Tibial nerve (tissue), 4 donors: Measurements from ENCODE around the gene SAMD14. TPM values are rescaled to one million over a fixed set of nuclear protein-coding genes. Genes with fewer than 3 reads are reported as not detected.

Source experiments
- DNase-seq, 2 donors: peaks; one replicate each; pipeline ENCODE4 v3.0.0-alpha.2; 2019; ENCODE audit warnings: low spot score in 2 of 2
- H3K27ac ChIP-seq, 4 donors: fragments of 200-600 bp; sonication (generic) in 3 of 4; one replicate each; pipeline ENCODE4 v1.5.1; 2017 to 2019; ENCODE audit warnings: mild to moderate bottlenecking in 1 of 4
- H3K27me3 ChIP-seq, 2 donors: fragments of 200-600 bp; sonication (generic) in 1 of 2; one replicate each; pipeline versions ENCODE4 v1.5.1 to v1.6.0; 2017 to 2019
- H3K36me3 ChIP-seq, 3 donors: fragments of 200-600 bp; sonication (generic); one replicate each; pipeline ENCODE4 v1.5.1; 2018 to 2019
- H3K4me1 ChIP-seq, 4 donors: fragments of 200-600 bp; sonication (generic) in 3 of 4; one replicate each; pipeline ENCODE4 v1.5.1; 2017 to 2019
- H3K4me3 ChIP-seq, 4 donors: fragments of 200-600 bp; sonication (generic) in 3 of 4; one replicate each; pipeline ENCODE4 v1.5.1; 2017 to 2019; ENCODE audit warnings: mild to moderate bottlenecking in 1 of 4, moderate library complexity in 1 of 4
- H3K9me3 ChIP-seq, 4 donors: fragments of 200-600 bp; sonication (generic) in 3 of 4; one replicate each; pipeline ENCODE4 v1.5.1; 2017 to 2019
- EP300 ChIP-seq, 2 donors: sonication (generic); formaldehyde crosslinking; IDR thresholded peaks; one replicate each; pipeline ENCODE4 v1.6.1; 2017; ENCODE audit warnings: antibody characterized with exemption in 2 of 2, mild to moderate bottlenecking in 1 of 2
- POLR2A ChIP-seq, 2 donors: fragments of 450-650 bp; IDR thresholded peaks; one replicate each; pipeline ENCODE4 v1.6.1; 2017; ENCODE audit warnings: antibody characterized with exemption in 2 of 2, mild to moderate bottlenecking in 2 of 2, moderate library complexity in 2 of 2
- WGBS, 2 donors: methylation state at CpG; one replicate each; pipeline ENCODE4 v1.1.5; 2018; 5-methylcytosine and 5-hydroxymethylcytosine counted together
- total RNA-seq, 4 donors: library from RNA; depleted of rRNA; stranded (reverse); fragments of >200 nt; gene quantifications; one replicate each; pipeline ENCODE4 v1.1.0, GENCODE V29; 2016
- TF ChIP-seq, protein P1 (sequence below), 5 experiments: fragments of 200-600 bp in 3 of 5; fragments of 450-650 bp in 2 of 5; sonication (generic) in 3 of 5; IDR thresholded peaks; one replicate each; pipeline ENCODE4 v1.5.1; 2016 to 2019; ENCODE audit warnings: antibody characterized with exemption in 5 of 5, mild to moderate bottlenecking in 3 of 5, moderate library complexity in 2 of 5

The SAMD14 gene
- total RNA-seq, 4 donors from 2014 or later, result 0.63 to 1.5 (median 1.1) TPM

DNA sequence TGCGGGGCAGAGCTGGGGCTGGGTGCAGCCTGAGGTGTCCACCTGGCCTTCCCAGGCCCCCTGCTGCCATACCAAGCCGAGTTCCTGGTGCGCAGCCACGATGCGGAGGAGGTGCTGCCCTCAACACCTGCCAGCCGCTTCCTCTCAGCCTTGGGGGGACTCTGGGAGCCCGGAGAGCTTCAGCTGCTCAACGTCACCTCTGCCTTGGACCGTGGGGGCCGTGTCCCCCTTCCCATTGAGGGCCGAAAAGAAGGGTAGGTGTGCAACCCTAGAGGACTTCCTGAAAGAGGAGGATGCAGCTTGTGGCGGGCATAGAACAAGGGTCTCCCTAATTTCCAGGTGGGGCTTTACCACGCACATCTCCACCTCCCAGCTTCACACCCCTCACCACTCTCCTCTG, 38.4 kb upstream of the SAMD14 start:
- H3K4me3 ChIP-seq, result no peak overlapping the region
- peaks cover 0 to 26% (median under 1%) of the 10 kb centered on the region in 4 donors for H3K4me1 ChIP-seq
- 79 to 83% methylated on average over 13 of the region's 13 CpGs for WGBS, 2 donors
- TF ChIP-seq, protein P1, sequence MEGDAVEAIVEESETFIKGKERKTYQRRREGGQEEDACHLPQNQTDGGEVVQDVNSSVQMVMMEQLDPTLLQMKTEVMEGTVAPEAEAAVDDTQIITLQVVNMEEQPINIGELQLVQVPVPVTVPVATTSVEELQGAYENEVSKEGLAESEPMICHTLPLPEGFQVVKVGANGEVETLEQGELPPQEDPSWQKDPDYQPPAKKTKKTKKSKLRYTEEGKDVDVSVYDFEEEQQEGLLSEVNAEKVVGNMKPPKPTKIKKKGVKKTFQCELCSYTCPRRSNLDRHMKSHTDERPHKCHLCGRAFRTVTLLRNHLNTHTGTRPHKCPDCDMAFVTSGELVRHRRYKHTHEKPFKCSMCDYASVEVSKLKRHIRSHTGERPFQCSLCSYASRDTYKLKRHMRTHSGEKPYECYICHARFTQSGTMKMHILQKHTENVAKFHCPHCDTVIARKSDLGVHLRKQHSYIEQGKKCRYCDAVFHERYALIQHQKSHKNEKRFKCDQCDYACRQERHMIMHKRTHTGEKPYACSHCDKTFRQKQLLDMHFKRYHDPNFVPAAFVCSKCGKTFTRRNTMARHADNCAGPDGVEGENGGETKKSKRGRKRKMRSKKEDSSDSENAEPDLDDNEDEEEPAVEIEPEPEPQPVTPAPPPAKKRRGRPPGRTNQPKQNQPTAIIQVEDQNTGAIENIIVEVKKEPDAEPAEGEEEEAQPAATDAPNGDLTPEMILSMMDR (IDR thresholded peaks at IDR 0.05), result no peak
- TF ChIP-seq EP300 (IDR thresholded peaks at IDR 0.05), result no peak
- no peak for TF ChIP-seq POLR2A (IDR thresholded peaks at IDR 0.05)
- no peaks in the 10 kb centered on the region for H3K9me3 ChIP-seq
- peaks cover 0 to 12% (median 0%) of the 10 kb centered on the region in 3 donors for H3K36me3 ChIP-seq
- no peak overlapping the region for H3K27ac ChIP-seq
- DNase-seq, result no peak
- H3K27me3 ChIP-seq, result no peaks in the 10 kb centered on the region

DNA sequence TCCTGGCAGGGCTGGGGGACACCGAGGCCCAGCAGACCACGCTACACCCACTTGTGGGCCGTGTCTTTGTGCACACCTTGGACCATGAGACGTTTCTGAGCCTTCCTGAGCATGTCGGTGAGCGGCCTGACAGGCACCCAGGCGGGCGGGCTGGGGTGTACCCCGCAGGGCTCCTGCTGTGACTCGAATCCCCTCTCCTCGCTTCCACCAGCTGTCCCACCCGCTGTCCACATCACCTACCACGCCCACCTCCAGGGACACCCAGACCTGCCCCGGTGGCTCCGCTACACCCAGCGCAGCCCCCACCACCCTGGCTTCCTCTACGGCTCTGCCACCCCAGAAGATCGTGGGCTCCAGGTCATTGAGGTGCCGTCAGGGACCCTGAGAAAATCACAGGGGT, 37.4 kb upstream of the SAMD14 start:
- no peak for DNase-seq
- no peak overlapping the region for H3K4me3 ChIP-seq
- H3K36me3 ChIP-seq, result peaks cover 0 to 12% (median 0%) of the 10 kb centered on the region in 3 donors
- H3K9me3 ChIP-seq, result no peaks in the 10 kb centered on the region
- peaks cover 0 to 16% (median 0%) of the 10 kb centered on the region in 4 donors for H3K4me1 ChIP-seq
- 87 to 88% methylated on average over 17 of the region's 19 CpGs for WGBS, 2 donors
- TF ChIP-seq, protein P1 (IDR thresholded peaks at IDR 0.05), result no peak
- TF ChIP-seq POLR2A (IDR thresholded peaks at IDR 0.05), result no peak
- TF ChIP-seq EP300 (IDR thresholded peaks at IDR 0.05), result no peak
- H3K27ac ChIP-seq, result no peak overlapping the region
- H3K27me3 ChIP-seq, result no peaks in the 10 kb centered on the region

DNA sequence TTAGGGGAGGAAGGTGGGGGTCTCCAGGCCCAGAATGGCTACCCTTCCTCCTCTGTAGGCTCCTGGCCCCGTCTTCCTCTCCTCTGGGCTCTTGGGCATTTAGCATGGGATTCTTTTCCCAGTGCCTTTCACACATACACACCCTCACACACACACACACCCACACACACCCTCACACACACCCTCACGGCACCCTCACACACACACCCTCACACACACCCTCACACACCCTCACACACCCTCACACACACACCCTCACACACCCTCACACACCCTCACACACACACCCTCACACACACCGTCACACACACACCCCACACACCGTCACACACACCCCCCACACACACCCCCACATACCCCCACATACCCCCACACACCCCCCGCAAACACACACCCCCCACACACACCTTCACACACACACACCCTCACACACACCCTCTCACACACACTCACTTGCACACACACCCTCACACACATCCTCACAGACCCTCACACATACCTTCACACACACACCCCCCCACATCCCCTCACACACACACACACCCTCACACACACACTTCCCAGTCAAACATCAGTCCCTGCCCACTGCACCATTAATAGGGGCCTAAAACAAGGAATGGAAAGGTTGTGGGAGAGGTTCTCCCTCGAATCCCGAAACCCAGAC, 36.7 kb upstream of the SAMD14 start:
- Histone ChIP-seq H3K9me3 (no peaks in the 10 kb centered on the region), H3K36me3 (peaks cover 0 to 9% (median 0%) of the 10 kb centered on the region in 3 donors), H3K4me1 (peaks cover 0 to 18% (median 5%) of the 10 kb centered on the region in 4 donors), H3K27ac (peak overlapping the region in 1 of 4 donors; percentile 59), H3K4me3 (peak overlapping the region in 1 of 4 donors; percentile 20), H3K27me3 (no peaks in the 10 kb centered on the region)
- WGBS, 2 donors, result 48 to 61% methylated on average over 7 of the region's 7 CpGs
- TF ChIP-seq, protein P1 (IDR thresholded peaks at IDR 0.05), result no peak
- TF ChIP-seq POLR2A (IDR thresholded peaks at IDR 0.05) (no peak), EP300 (IDR thresholded peaks at IDR 0.05) (no peak)
- no peak for DNase-seq

DNA sequence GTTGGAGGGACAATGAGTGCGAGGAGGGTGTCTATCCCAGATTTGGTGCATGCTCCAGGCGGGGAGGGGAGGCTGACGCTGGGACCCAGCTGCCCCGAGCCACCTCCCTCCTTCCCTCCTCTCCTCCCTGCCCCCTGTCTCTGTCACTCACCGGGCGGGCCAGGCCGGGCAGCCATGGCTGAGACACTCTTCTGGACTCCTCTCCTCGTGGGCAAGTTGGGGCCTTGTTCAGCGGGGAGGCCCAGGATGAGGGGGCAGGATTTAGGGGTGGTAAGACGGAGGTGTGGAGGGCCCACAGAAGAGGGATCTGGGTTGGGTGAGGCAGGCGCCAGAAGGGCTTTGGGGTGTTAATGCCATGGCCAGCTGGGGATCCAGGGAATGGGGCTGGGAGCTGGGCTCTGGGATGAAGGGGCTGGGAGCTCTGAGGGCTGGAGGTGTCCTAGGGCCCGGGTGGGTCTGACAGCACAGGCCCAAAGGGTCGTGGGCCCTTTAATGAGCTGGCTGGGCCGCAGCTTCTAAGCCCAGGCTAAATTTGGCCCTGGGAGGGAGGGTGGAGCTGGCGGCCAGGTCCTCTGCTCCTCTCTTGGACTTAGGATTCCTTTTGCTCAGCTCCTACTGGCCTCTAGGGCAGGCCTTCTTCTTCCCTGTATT, 36.0 kb upstream of the SAMD14 start, which contains the start of gene SGCA:
SGCA (plus strand) TSS at position 139 of the 651 bp plus-strand sequence; CDS start at position 175, 36 bp downstream.
- H3K9me3 ChIP-seq, result no peaks in the 10 kb centered on the region
- peaks cover 0 to 3% (median 0%) of the 10 kb centered on the region in 3 donors for H3K36me3 ChIP-seq
- 51 to 58% methylated on average over 15 of the region's 15 CpGs for WGBS, 2 donors
- H3K4me1 ChIP-seq, result peaks cover 0 to 23% (median 6%) of the 10 kb centered on the region in 4 donors
- no peak for TF ChIP-seq EP300 (IDR thresholded peaks at IDR 0.05)
- TF ChIP-seq POLR2A (IDR thresholded peaks at IDR 0.05), result peak in 1 of 2 donors; percentile 15
- TF ChIP-seq, protein P1 (IDR thresholded peaks at IDR 0.05), result no peak
- no peak for DNase-seq
- no peaks in the 10 kb centered on the region for H3K27me3 ChIP-seq
- peak within 1 kb of the TSS in 1 of 4 donors; percentile 20 for H3K4me3 ChIP-seq
- peak within 1 kb of the TSS in 2 of 4 donors; percentile 24 to 59 for H3K27ac ChIP-seq

DNA sequence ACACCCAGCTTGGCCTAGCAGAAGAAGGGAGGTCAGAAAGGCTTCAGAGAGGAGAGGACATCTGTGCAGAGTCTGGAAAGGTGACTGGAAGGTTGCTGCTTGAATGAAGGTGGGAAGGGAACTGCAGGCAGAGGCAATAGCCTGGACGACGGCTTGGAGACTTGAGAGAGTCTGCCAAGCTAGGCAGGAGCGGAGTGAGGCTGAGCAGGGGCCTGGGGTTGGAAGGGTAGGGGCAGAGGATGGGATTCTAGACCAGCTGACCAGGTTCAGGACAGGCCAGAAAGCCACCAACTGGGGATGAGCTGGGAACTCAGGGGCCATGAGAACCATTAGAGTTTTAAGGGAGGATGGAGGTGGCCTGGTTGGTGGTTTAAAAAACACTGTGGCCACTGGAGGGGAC, 35.5 kb upstream of the SAMD14 start:
- H3K27ac ChIP-seq, result peak overlapping the region in 1 of 4 donors; percentile 24
- H3K4me1 ChIP-seq, result peaks cover 0 to 28% (median 6%) of the 10 kb centered on the region in 4 donors
- no peaks in the 10 kb centered on the region for H3K27me3 ChIP-seq
- no peak for TF ChIP-seq EP300 (IDR thresholded peaks at IDR 0.05)
- TF ChIP-seq POLR2A (IDR thresholded peaks at IDR 0.05), result no peak
- TF ChIP-seq, protein P1 (IDR thresholded peaks at IDR 0.05), result no peak
- no peak overlapping the region for H3K4me3 ChIP-seq
- 70% methylated on average over 3 of the region's 3 CpGs for WGBS, 2 donors
- no peaks in the 10 kb centered on the region for H3K36me3 ChIP-seq
- no peak for DNase-seq
- H3K9me3 ChIP-seq, result no peaks in the 10 kb centered on the region
